H1 (cell line): ENCODE results near the gene CLCN5. TPM values are rescaled to one million over a fixed set of nuclear protein-coding genes. Genes with fewer than 3 reads are reported as not detected.

Experiments
- polyA plus RNA-seq, 7 experiments: library from polyadenylated mRNA; depleted of rRNA in 3 of 7; stranded (reverse) in 5 of 7; unstranded in 2 of 7; fragments of >200 nt in 5 of 7; fragments of 200-250 nt in 2 of 7; gene quantifications; 1 replicate in 5 of 7; 2 replicates in 1 of 7; 4 replicates in 1 of 7; pipeline versions ENCODE4 v1.2.1 to v1.2.3, GENCODE V29; 2011 to 2013; ENCODE audit warnings: missing spikeins in 2 of 7, mixed read lengths in 2 of 7
- total RNA-seq: library from RNA; stranded (reverse); fragmentation: NEBNext Ultra II Directional; extraction: Animal tissue kit (Norgen Biotek cat#: 25700); gene quantifications from 2 replicates; pipeline ENCODE4 v1.2.1, GENCODE V29; 2021
- TF ChIP-seq, protein P1 (sequence below): fragments of 300-600 bp; sonication (generic); IDR thresholded peaks from 2 replicates; pipeline ENCODE4 v1.7.1; 2012; ENCODE audit warnings: low read length, moderate library complexity, mild to moderate bottlenecking, inconsistent platforms; ENCODE audit not compliant: insufficient replicate concordance

CLCN5 gene
- total and polyA plus RNA-seq, 2 of the 8 experiments (the other 6 are each of a cell fraction or from before 2014, with no cell fraction given): 4.2 to 9.7 TPM

DNA sequence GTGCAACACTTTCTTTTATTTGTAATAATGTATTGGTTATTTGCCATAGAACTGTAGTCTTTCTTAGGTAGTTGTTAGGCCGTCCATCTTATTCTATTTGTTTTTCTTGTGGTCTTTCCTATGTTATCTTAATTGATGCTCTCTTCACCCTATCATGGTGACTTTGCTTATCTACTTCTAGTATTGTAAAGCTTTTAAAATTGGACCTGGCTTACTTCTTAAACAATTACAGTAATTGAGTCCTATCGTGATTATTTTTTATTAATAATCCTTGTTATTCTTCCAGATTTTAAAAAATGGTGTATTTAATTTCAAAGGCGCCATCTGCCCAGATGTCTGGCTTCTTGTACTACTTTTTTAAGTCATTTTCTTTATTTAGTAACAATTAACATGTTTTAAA is 63.7 kb downstream of the CLCN5 start (continued):
- TF ChIP-seq, protein P1, sequence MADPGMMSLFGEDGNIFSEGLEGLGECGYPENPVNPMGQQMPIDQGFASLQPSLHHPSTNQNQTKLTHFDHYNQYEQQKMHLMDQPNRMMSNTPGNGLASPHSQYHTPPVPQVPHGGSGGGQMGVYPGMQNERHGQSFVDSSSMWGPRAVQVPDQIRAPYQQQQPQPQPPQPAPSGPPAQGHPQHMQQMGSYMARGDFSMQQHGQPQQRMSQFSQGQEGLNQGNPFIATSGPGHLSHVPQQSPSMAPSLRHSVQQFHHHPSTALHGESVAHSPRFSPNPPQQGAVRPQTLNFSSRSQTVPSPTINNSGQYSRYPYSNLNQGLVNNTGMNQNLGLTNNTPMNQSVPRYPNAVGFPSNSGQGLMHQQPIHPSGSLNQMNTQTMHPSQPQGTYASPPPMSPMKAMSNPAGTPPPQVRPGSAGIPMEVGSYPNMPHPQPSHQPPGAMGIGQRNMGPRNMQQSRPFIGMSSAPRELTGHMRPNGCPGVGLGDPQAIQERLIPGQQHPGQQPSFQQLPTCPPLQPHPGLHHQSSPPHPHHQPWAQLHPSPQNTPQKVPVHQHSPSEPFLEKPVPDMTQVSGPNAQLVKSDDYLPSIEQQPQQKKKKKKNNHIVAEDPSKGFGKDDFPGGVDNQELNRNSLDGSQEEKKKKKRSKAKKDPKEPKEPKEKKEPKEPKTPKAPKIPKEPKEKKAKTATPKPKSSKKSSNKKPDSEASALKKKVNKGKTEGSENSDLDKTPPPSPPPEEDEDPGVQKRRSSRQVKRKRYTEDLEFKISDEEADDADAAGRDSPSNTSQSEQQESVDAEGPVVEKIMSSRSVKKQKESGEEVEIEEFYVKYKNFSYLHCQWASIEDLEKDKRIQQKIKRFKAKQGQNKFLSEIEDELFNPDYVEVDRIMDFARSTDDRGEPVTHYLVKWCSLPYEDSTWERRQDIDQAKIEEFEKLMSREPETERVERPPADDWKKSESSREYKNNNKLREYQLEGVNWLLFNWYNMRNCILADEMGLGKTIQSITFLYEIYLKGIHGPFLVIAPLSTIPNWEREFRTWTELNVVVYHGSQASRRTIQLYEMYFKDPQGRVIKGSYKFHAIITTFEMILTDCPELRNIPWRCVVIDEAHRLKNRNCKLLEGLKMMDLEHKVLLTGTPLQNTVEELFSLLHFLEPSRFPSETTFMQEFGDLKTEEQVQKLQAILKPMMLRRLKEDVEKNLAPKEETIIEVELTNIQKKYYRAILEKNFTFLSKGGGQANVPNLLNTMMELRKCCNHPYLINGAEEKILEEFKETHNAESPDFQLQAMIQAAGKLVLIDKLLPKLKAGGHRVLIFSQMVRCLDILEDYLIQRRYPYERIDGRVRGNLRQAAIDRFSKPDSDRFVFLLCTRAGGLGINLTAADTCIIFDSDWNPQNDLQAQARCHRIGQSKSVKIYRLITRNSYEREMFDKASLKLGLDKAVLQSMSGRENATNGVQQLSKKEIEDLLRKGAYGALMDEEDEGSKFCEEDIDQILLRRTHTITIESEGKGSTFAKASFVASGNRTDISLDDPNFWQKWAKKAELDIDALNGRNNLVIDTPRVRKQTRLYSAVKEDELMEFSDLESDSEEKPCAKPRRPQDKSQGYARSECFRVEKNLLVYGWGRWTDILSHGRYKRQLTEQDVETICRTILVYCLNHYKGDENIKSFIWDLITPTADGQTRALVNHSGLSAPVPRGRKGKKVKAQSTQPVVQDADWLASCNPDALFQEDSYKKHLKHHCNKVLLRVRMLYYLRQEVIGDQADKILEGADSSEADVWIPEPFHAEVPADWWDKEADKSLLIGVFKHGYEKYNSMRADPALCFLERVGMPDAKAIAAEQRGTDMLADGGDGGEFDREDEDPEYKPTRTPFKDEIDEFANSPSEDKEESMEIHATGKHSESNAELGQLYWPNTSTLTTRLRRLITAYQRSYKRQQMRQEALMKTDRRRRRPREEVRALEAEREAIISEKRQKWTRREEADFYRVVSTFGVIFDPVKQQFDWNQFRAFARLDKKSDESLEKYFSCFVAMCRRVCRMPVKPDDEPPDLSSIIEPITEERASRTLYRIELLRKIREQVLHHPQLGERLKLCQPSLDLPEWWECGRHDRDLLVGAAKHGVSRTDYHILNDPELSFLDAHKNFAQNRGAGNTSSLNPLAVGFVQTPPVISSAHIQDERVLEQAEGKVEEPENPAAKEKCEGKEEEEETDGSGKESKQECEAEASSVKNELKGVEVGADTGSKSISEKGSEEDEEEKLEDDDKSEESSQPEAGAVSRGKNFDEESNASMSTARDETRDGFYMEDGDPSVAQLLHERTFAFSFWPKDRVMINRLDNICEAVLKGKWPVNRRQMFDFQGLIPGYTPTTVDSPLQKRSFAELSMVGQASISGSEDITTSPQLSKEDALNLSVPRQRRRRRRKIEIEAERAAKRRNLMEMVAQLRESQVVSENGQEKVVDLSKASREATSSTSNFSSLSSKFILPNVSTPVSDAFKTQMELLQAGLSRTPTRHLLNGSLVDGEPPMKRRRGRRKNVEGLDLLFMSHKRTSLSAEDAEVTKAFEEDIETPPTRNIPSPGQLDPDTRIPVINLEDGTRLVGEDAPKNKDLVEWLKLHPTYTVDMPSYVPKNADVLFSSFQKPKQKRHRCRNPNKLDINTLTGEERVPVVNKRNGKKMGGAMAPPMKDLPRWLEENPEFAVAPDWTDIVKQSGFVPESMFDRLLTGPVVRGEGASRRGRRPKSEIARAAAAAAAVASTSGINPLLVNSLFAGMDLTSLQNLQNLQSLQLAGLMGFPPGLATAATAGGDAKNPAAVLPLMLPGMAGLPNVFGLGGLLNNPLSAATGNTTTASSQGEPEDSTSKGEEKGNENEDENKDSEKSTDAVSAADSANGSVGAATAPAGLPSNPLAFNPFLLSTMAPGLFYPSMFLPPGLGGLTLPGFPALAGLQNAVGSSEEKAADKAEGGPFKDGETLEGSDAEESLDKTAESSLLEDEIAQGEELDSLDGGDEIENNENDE: no peak
- TF ChIP-seq, all 59 proteins: peak for 0
